GM13976 (cell line): ENCODE measurements around the gene POFUT1.
"Not testable (repeated sequence)": the region's sequence is repeated elsewhere in the genome, so short reads cannot be mapped to it uniquely, and the experiment has no call there.

Experiments used
- DNase-seq: peaks from one replicate; pipeline ENCODE4 v3.0.0; 2012; ENCODE audit warnings: low spot score
- in situ Hi-C: fragments of 300-500 bp; cut with MboI; formaldehyde crosslinking; loops from one replicate; pipeline ENCODE4 v1.12.0; 2022; ENCODE audit warnings: low sequenced_read_pairs, mixed read lengths, inconsistent platforms; ENCODE audit not compliant: unreplicated experiment
- TF ChIP-seq, protein P1 (sequence below): IDR thresholded peaks from 2 replicates; pipeline ENCODE4 v1.5.1; 2012; ENCODE audit warnings: borderline replicate concordance, mild to moderate bottlenecking; ENCODE audit not compliant: insufficient read depth; ENCODE audit errors: extremely low read depth, missing control alignments, control extremely low read depth

Gene POFUT1

DNA sequence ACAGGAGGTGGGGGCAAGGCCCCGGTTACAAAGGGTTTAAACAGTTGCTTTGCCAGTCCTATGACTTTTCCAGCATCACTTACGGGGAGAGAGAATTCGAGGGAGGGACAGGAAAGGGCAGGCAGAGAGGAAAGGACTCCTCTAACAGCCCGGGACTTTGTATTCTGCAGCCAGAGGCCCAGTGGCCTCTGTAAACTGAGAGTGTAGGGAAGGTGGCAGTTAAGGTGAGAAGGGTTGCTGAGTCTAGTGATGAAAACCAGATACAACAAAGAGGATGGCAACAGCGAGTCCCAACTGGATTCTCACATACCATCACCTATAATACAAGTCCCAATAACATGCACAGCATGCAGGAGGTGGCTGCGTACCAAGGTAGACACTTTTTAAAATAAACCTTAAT is 13.7 kb upstream of the POFUT1 start:
- in situ Hi-C loops = no loop called here
- TF ChIP-seq, protein P1, sequence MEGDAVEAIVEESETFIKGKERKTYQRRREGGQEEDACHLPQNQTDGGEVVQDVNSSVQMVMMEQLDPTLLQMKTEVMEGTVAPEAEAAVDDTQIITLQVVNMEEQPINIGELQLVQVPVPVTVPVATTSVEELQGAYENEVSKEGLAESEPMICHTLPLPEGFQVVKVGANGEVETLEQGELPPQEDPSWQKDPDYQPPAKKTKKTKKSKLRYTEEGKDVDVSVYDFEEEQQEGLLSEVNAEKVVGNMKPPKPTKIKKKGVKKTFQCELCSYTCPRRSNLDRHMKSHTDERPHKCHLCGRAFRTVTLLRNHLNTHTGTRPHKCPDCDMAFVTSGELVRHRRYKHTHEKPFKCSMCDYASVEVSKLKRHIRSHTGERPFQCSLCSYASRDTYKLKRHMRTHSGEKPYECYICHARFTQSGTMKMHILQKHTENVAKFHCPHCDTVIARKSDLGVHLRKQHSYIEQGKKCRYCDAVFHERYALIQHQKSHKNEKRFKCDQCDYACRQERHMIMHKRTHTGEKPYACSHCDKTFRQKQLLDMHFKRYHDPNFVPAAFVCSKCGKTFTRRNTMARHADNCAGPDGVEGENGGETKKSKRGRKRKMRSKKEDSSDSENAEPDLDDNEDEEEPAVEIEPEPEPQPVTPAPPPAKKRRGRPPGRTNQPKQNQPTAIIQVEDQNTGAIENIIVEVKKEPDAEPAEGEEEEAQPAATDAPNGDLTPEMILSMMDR = no peak
- no peak for DNase-seq

DNA sequence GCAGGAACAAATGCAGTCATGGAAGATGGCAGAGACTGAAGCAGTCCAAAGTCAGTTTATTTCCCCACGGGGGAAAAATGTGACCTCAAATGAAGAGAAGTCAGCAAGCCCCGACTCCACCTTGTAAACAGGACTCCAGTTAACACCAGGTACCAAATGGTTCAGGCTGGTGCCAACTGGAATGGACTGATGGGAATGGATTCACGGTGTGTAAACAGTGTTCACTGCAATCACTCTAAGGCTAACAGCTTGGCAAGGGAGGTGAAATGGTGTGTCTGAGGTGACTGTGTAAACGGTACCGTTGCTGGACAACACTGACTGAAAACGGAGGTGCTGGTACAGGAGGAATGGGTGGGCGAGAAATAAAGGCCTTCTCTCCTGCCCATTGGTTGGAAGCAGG is 12.1 kb upstream of the POFUT1 start:
- TF ChIP-seq, protein P1 = no peak
- no peak for DNase-seq
- in situ Hi-C loops = no loop called here

DNA sequence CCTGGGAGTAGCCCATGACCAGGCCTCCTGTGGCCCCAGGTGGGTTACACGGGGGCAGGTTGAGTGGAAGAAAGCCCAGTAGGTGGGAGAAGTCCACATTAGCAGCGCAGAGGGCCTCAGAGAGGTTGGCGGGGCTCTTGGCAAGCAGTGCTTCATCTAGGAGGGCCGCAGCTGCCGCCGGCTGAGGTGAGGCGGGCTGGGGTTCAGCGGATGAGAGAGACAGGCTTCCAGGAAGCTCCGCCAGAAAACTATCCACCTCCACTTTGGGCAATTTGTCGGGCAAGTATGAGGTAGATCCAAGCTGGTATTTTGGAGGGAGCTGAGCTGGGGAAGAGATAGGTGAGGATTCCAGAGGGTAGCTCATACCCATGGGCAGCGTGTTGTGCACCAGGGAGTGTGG is 11.1 kb upstream of the POFUT1 start:
- in situ Hi-C loops, DNase-seq: not testable (repeated sequence)

DNA sequence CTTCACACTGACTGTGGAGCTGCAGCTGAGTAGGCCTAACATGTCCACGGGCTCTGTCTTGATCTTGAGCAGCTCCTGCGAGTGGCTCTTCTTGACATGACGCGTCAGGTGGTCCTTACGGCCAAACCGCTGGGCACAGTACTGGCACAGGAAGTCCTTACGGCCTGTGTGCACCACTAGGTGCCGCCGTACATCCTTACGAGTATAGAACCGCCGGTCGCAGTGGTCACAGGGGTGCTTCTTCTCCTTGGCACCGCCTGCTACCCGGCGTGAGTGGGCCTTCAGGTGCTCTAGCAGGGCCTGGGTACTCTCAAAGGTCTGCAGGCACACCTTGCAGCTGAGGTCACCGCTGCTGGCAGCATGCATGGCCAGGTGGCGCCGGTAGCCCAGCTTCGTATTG is 10.5 kb upstream of the POFUT1 start:
- DNase-seq, in situ Hi-C loops: not testable (repeated sequence)

DNA sequence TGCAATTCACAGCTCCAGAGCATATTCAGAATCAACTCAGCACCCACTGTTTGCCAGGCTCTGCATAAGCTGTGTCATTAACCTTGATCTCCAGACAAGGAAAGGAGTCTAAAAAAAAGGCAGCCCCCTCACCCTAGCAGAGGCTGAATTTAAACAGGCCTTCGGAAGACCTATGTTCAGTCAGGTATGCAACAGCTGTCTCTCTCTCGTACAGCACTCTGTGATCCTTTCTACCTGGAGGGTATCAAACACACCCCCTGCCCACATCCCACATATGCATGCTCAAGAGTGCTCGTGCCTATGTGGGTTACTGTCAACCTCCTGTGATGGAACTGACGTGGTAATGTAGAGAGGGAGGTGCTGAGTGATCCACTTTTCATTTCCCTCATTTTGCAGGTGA is 8.7 kb upstream of the POFUT1 start:
- in situ Hi-C loops = no loop called here
- TF ChIP-seq, protein P1 = no peak
- DNase-seq = no peak

DNA sequence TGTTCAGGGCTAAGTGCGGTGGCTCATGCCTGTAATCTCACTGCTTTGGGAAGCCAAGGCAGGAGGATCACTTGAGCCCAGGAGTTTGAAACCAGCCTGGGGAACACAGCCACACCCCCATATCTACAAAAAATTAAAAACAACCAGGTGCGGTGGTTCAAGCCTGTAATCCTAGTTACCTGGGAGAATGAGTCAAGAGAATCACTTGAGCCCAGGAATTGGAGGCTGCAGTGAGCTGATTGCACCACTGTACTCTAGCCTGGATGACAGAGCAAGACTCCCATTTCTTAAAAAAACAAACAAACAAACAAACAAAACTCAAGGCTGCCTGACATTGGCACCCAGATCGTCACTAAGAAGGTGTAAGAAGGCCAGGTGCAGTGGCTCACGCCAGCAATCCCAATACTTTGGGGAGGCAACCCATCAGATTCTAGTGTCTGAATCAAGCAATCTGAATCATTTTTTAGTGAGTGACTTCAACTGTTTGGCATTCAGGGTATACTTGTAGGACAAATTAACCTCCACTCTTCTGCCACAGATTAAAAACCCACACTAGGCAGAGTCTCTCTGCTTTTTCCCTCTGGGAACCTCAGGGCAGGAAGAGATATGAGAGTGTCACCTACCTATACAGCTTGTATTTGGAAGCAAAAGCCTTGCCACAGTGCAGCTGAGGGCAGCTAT is 6.2 kb upstream of the POFUT1 start:
- TF ChIP-seq, protein P1 = no peak

DNA sequence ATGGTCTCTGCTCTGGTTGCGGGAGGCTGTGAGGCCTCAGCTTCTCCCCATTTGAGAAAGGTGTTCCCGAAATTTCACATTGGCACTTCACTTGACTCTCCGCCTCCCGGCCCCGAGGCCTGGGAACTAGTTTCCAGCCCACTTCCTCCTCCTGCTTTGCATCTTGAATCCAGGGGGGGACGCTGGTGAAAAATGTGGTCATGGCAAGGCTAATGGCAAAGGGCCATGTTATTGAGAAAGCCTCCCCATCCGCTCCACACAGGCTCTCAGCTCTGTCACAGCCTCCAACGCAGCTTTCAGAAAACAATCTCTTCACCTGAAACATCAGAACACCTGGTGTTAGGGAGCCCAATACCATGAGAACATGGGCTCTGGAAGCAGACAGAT is 5.7 kb upstream of the POFUT1 start:
- no peak for DNase-seq
- in situ Hi-C loops = no loop called here
- TF ChIP-seq, protein P1 = no peak

More for the DNA sequence above, 6.2 kb upstream of the POFUT1 start:
- no peak for DNase-seq
- in situ Hi-C loops = no loop called here
